ENCODE measurements around the gene CDK6.
"Not testable (repeated sequence)": the region's sequence is repeated elsewhere in the genome, so short reads cannot be mapped to it uniquely, and the experiment has no call there.

The CDK6 gene

DNA sequence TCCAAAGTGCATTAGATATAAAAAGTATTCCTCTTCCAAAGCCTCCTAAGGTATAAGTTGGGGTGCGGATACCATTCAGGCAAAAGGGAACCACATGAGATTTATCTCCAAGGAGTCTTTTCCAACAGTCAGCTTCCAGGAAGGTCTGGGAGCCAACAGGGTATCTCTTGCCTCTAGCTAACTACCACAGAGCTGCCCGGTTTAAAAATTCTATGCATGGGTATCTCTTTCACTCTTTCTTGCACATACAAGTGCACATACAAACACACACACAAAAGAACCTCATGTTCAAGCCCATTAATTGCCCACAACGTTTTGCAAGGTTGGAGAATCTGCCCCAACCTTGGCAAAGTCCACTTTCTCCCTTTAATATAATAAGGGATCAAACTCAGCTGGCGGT, 80.7 kb downstream of the CDK6 start:
- no peak for DNase-seq

DNA sequence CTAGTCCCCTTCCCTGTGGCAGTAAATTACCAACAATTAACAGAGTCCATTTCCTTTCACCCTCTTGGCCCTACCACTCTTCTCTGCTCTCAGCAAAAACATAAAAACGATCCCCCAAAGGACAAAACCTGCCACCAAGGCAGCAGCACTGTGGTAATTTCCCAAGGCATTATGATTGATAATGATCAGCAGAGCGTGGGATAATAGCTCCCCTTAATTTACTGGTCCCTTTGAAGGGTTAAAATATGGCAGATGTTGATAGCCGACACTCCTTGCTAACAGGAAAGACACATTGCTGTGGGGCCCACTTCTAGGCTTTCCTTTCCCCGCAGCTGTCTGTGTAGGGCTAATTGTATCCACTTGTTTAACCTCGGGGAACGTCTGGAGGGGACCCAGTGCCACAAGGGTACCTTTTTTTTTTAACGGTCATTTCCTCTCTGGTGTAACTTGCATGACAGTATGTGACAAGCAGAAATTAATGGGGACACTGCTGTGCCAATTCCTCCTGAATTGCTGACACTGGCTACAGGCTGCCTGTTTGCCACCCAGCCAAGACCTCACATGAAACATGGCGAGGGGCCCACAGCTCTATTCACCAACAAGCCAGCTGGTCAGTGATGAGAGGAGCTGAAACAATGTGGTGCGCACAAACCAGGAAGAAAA, 81.3 kb downstream of the CDK6 start:
- DNase-seq: no peak

- DNase-seq: no peak
Observed at GRCh38 chr7:92753614-92754013, 82.8 kb downstream of the CDK6 start.

DNA sequence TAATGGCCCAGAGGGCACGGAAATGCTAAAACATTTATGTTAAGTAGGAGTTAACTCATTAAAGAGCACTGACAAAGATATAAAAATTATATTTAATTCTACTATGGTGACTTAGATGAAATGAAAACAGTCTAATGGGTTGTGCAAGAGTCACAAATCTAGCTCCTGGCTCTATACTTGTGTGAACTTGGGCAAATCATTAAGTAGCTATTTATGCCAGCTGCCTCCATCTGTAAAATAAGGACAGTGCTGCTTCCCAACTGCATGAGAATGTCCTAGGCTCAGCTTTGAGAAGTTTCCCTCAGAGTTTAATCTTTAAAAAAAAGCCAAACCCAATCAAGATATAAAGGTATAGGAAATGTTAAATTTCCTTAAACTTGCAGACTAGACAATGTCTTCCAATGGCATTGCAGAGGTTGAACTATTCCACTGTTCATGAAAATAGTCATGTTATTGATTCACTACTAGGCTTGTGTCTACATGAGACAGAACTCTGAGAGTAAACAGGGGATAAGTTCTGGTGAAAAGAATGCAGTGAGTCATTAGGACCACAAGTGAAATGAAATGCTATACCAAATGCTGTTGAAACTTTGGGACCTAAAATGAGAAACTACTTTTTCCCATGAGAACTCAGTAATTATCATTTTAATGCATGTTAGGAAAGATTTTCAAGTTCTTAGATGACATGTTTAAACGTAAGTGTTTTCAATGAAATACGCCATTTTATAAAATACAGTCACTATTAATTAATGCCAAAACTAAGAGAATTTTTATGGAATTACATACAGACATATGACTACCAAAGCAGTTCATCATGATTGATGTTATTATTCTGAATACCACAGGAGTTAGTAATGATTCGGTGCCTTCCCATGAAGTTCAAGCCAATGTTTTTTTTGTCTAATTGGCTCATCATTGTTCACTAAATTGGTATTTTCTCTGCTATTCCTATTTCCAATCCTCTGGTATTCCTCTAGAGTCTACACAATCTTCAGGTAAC, 84.2 kb downstream of the CDK6 start:
- DNase-seq: no peak

DNA sequence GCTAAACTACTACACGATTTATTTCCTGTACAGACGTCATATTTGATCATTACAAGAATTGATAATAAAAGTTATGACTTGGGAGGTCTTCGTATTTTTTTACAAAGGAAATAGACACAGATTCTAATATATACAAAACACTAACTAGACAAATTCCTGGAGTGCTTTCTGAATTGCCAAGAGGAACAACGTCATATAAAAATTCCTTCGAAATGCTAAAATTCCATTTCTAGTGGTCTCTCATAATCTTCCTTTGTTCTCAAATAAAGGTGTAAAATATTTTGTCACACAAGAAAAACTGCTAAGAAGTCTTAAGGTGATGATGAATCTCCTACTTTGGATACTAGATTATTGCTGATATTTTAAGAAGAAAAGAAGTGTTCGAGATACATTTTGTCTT, 85.4 kb downstream of the CDK6 start:
- no peak for DNase-seq

DNA sequence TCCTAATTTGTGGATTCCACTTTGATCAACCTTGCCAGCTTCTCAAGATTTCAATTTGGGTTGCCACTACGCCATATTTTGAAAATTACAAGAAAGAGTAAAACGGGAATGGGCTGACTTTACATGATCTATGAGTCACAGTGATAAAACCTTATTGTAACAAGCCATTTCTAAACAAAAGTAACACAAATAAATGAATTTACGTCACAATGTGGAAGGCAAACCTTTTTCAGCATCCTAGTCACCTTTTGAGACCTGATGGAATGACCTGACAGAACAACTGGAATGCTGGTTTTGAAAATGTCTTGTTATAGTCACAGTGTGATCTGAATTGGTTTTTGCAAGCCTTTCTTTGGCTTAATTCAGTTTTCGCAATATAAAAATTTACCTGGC, 85.9 kb downstream of the CDK6 start:
- no peak for DNase-seq

- no peak for DNase-seq
Observed at GRCh38 chr7:92749832-92750446, 86.4 kb downstream of the CDK6 start.

- DNase-seq: no peak
Observed at GRCh38 chr7:92749327-92749755, 87.0 kb downstream of the CDK6 start.

- no peak for DNase-seq
Observed at GRCh38 chr7:92748495-92748894, 87.9 kb downstream of the CDK6 start.

DNA sequence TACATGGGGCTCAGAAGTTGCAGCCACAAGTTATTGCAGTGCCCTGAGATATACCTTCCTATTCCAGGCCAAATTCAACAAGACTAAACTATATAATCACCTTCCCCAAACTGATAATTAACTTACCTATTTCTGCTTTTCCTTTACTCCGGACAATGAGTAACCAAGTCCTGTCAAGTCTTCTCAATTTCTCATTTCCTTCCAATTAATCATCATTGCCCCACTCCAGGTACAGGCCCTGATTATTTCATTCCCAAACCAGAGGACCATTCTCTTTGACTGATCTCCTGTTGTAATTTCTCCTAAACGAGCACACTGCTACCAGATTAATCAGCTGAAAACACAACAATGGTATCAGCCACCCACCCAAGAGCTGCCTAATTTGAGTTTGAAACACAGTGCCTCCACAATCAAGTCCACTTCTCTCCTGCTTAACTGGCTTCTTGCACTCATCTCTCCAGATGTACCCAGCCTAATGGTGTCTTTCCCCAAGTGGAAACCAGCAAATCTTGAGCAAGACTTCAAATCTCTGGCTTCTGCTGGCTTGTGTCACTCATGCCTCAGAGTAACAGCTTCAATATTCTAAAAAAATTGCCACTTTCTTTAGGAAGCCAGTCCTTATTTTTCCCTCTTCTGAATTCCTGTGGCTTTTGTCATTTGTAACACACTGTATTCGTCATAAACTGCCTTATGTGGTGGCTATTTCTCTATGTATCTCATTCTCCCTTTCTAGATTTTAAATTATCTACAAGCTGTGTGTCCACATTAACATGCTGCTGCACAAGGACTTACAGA, 89.1 kb downstream of the CDK6 start:
- DNase-seq: no peak

GRCh38 chr7:92745241-92745640, 91.1 kb downstream of the CDK6 start:
- DNase-seq: no peak

- not testable (repeated sequence) for DNase-seq
Observed at GRCh38 chr7:92744180-92744579, 92.2 kb downstream of the CDK6 start.

DNA sequence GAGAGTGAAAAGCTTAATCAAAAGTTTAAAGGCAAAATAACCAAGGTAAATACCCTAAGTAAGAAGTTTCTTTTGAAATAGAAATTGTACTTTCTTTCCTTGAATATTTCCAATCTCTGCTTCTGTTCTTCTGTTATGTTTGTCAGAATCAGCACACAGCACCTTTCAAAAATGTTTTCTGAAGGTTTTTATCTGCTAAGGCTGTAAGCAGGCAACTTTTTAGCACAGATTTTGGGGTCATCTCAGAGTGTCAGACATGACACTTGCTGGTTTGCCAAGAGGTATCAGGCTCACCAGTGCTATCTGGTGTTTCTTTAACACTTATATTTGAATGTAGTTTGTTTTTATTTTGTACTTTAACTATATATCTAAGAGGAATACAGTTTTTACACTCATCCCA, 94.2 kb downstream of the CDK6 start:
- no peak for DNase-seq

DNA sequence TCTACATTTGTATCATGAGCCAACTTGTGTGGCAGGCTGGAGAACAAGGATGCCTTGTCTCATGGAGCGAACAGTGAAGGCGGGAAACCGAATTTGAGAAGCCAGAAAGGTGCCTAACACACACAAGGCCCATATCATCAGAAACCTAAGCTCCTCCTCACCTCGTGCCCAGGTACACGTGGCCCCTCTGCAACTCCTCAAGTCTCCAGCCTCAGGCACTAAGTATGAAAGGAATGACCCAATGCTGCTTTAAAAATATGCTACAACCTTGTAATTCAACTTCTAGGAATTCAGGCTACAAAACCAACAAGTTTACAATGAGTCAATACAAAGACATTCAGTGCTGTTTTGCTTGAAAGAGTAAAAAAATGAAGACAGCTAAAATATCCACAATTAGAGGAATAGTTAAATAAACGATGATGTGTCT, 95.7 kb downstream of the CDK6 start:
- no peak for DNase-seq

DNA sequence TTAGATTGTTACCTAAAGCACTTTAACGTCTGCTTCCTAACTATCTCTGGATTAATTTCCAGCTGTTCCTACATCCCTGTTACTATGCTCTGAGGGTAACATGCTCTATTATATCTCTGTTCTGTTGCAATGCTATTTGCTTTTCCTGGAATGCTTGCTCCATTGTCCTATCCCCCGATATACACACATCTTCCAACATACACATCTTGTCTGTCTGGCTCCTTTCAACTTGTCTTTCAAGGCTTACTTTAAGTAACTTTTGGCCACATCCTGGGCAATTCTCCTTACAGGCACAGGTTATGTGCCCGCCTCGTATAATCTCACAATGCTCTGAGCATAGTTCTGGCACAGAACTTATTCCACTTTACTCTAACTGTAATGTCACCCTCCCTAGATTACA, 96.2 kb downstream of the CDK6 start:
- no peak for DNase-seq

GRCh38 chr7:92739091-92739490, 97.3 kb downstream of the CDK6 start:
- no peak for DNase-seq

DNA sequence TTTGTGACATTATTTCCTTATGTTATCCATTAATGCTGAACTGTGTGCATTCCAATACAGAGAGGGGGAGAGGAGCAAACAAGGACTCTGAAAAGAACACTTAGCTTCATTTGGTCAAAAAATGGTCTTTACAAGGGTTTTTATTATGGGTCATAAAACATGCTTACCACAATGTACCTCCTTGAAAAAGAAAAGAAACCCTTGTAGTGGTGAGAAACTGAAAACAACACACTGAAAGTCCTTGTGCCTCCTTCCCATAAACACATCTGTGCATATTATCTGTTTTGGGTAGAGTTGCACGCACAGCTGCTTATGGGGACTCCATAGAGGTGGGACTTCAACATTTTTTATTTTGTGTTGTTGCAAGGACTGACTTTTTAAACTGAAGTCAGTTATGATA, 98.7 kb downstream of the CDK6 start:
- DNase-seq: no peak

DNA sequence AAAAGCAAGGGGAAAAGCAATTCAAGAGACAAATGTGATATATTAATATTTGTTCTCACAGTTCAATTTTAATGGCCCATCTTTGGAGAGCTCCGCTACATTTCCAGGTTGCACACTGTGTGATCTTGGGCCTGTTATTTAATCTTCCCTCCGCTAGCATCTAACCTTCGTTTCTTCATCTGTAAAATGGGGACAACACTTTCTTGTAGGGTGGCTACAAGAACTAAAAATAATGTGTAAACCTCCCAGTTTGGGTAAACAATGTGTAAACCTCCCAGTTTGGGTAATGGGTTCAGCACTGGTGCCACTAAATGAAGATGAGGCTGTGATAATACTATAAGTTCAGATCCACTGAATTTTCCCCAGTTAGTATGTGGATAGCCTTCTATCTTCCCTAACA, 99.5 kb downstream of the CDK6 start:
- DNase-seq: no peak

GRCh38 chr7:92735707-92736106, 100.7 kb downstream of the CDK6 start:
- DNase-seq: no peak

DNA sequence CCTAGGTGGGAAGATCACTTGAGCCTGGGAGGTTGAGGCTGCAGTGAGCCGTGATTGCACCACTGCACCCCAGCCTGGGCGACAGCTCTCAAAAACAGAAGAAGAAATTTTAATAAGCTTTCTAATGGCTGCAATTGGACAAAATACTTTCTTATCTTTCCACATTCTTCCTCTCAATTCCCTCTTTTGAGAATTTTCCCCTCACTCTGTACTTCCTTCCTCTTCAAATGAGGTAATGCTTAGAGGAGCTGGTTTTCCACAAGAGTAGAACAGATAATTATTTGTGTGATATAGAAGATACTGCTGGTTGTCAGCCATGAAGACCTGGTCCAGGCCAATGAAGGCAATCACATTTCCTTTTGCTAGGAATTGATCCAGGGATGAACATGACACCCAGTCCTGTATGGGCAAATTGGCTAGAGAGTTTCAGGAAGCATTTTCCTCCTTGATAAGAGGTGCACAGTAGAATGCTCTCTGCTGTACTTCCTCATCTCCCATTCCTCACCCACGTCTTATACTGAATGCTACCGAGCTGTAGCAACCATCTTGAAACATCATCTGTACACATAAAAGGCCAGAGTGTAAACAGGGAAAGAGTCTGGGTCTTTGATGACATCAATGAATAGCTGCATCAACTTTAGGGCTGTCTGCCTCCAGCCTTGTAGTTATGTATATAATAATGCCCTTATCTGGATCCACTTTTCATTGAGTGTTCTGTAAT, 103.9 kb downstream of the CDK6 start:
- DNase-seq: no peak

DNA sequence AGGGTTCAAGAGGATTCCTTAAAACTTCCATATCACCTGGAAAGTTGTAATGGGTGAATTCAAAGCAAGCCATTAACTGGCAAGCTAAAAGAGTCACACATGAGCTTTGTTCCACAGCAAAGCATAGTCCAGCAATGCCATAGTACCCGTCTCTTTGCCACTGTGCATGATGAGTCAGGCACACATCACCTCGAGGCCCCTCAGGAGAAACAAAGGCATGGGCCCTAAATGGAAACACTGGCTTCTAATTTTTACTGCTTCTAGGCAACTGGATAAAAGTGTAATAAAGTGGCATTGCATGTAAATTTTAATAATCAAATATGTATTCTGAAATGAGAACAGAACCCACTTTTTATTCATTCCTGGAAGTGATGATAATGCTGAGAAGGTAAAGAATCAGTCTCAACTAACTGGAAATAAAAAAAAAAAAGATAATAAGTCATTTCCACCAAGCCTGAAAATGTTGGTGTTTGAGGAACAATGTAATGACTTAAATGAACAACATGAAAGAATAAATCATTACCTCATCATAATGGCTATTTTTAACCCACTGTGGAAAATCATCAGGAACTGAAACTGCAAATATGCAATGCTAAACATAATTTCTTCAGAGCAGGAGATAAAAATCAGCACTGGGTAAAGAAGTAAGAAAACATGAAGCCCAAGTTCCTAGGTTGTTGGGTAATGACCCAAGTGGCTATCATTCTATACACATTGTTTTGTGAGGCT, 104.9 kb downstream of the CDK6 start:
- no peak for DNase-seq

DNA sequence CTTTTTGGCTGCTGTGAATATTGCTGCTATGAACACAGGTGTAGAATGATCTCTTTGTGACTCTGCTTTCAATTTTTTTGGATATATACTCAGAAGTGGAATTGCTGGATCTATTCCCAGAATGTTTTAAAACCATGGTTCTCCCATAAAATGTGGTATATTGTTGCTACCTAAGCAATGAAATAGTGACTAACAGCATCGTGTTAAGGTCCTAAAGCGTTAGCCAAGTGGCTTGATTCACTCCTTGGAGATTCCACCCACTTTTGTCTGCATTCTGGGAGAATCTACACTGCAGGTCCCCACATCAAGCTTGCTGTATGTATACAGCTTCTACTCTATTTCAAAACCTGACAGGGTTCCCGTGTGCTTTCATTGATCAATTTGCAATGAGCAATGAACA, 105.6 kb downstream of the CDK6 start:
- DNase-seq: no peak

Data from activated CD4-positive, alpha-beta T cell treated with anti-CD3 and anti-CD28 coated beads, Interleukin-2, amount 50 U/mL, for 1 hour (primary cell).